GM13976 (cell line): ENCODE results near the gene MTAP.
"Not testable (repeated sequence)": the region's sequence is repeated elsewhere in the genome, so short reads cannot be mapped to it uniquely, and the experiment has no call there.

Experiments used
- DNase-seq: peaks from one replicate; pipeline ENCODE4 v3.0.0; 2012; ENCODE audit warnings: low spot score
- in situ Hi-C: fragments of 300-500 bp; cut with MboI; formaldehyde crosslinking; loops from one replicate; pipeline ENCODE4 v1.12.0; 2022; ENCODE audit warnings: low sequenced_read_pairs, mixed read lengths, inconsistent platforms; ENCODE audit not compliant: unreplicated experiment
- TF ChIP-seq, protein P1 (sequence below): IDR thresholded peaks from 2 replicates; pipeline ENCODE4 v1.5.1; 2012; ENCODE audit warnings: borderline replicate concordance, mild to moderate bottlenecking; ENCODE audit not compliant: insufficient read depth; ENCODE audit errors: extremely low read depth, missing control alignments, control extremely low read depth

Gene MTAP

GRCh38 chr9:21941337-21941995 is 139.0 kb downstream of the MTAP start:
- in situ Hi-C loops = no loop called here
- no peak for DNase-seq
- TF ChIP-seq, protein P1, sequence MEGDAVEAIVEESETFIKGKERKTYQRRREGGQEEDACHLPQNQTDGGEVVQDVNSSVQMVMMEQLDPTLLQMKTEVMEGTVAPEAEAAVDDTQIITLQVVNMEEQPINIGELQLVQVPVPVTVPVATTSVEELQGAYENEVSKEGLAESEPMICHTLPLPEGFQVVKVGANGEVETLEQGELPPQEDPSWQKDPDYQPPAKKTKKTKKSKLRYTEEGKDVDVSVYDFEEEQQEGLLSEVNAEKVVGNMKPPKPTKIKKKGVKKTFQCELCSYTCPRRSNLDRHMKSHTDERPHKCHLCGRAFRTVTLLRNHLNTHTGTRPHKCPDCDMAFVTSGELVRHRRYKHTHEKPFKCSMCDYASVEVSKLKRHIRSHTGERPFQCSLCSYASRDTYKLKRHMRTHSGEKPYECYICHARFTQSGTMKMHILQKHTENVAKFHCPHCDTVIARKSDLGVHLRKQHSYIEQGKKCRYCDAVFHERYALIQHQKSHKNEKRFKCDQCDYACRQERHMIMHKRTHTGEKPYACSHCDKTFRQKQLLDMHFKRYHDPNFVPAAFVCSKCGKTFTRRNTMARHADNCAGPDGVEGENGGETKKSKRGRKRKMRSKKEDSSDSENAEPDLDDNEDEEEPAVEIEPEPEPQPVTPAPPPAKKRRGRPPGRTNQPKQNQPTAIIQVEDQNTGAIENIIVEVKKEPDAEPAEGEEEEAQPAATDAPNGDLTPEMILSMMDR = no peak

GRCh38 chr9:21943464-21943863 is 141.0 kb downstream of the MTAP start:
- DNase-seq = no peak
- in situ Hi-C loops = no loop called here
- TF ChIP-seq, protein P1 = no peak

DNA sequence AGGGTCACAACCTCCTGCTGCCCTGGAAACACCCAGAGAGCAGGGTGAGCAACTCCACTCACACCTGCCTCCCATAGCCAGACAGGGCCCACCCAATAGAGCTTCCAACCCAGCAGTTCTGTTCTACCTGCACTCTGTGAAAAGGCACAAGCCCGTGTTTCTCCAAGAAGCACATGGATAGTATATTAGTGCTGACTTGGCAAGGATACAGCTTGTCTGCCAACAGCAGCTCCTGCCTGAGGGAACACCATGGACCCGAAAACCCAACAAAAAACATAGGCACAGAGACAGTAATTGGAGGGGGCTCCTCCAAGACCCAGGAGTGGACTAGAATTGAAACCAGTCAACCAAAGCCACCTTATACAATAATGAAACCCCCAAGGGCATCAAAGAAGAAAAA is 143.2 kb downstream of the MTAP start:
- no peak for DNase-seq
- in situ Hi-C loops = no loop called here
- TF ChIP-seq, protein P1 = no peak

- in situ Hi-C loops = no loop called here
- TF ChIP-seq, protein P1 = no peak
- no peak for DNase-seq
Measured at GRCh38 chr9:21958833-21959232, 156.4 kb downstream of the MTAP start.

- DNase-seq, in situ Hi-C loops: not testable (repeated sequence)
Measured at GRCh38 chr9:21959268-21959667, 156.8 kb downstream of the MTAP start.

DNA sequence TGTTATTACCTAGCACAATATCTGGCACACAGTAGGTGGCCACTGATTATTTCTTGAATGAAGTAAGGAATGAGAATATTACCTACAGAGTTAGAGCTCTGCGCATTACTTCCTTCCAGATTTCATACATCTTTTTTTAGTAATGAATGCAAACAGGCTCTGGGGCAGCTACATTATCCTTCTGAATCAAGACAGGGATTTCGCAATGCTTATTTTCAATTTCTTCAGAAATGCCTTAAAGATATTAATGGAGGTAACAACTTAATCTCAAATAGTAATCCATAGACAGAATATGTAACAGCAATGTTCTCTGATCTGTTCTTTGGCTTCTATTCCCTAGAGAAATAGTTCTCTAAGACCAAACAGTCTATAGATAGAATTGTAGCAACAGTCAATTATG is 159.1 kb downstream of the MTAP start:
- no peak for DNase-seq
- in situ Hi-C loops = no loop called here
- TF ChIP-seq, protein P1 = no peak

DNA sequence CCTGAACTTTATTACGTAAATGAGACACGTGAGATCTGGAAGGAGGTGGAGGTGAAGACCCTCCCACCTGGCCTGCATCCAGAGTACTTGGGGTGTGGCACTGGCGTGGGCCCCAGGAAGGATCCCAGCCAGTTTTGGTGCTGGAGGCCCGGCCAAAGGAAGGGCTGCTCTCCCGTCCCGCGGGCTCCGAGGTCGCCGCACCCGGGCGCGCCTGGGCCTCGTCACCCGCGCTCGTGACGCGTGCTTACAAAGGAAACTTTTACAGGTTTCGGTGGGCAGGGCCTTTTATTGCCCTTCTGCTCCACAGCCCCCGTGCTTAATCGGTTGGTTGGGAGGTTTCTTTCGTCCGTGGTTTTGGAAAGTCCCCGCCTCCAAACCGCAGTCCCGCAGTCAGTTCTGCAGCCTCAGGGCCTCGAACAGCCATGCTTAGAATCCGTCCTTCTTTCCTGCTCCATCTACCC is 162.5 kb downstream of the MTAP start:
- peak; percentile 69 for DNase-seq
- in situ Hi-C loops = no loop called here
- TF ChIP-seq, protein P1 = no peak
